Activated naive CD4-positive, alpha-beta T cell treated with anti-CD3 and anti-CD28 coated beads for 36 hours (primary cell): ENCODE results near the gene SLX9. TPM values are rescaled to one million over a fixed set of nuclear protein-coding genes. Genes with fewer than 3 reads are reported as not detected.

Experiments
- CTCF ChIA-PET: fragments of 350-600 bp; sonication (Branson Sonifier 250); formaldehyde crosslinking; loops from one replicate; lab custom pipeline; 2021; ENCODE audit warnings: antibody characterized with exemption; lab: Charles Lee
- DNase-seq: peaks from one replicate; pipeline ENCODE4 v3.0.0-alpha.2; 2020
- H3K27ac Mint-ChIP-seq: one replicate; pipeline ENCODE4 v1.8.0; 2021; ENCODE audit warnings: mild to moderate bottlenecking, mixed read lengths
- H3K27me3 Mint-ChIP-seq: one replicate; pipeline ENCODE4 v1.8.0; 2021; ENCODE audit warnings: low read depth, mixed read lengths
- H3K36me3 Mint-ChIP-seq: one replicate; pipeline ENCODE4 v1.8.0; 2021; ENCODE audit warnings: low read depth, mixed read lengths
- H3K4me1 Mint-ChIP-seq: one replicate; pipeline ENCODE4 v1.8.0; 2021; ENCODE audit warnings: low read depth, mixed read lengths
- H3K4me3 Mint-ChIP-seq: one replicate; pipeline ENCODE4 v1.8.0; 2021; ENCODE audit warnings: mild to moderate bottlenecking, moderate library complexity, mixed read lengths
- H3K9me3 Mint-ChIP-seq: one replicate; pipeline ENCODE4 v1.8.0; 2021; ENCODE audit warnings: mixed read lengths
- intact Hi-C: fragments of 100-400 bp; cut with micrococcal nuclease; formaldehyde crosslinking; loops from one replicate; pipeline ENCODE4 v1.15.1; 2023
- total RNA-seq, 2 experiments: library from RNA; stranded (reverse); gene quantifications; one replicate each; pipeline ENCODE4 v1.2.3, GENCODE V29; 2021

The SLX9 gene
- total RNA-seq, 2 experiments from 2014 or later: 61.8 to 63.4 TPM

GRCh38 chr21:44946254-44947041 lies 6.6 kb downstream of the SLX9 start:
- H3K4me3 Mint-ChIP-seq: no peak overlapping the region
- H3K36me3 Mint-ChIP-seq: peaks cover 21% of the 10 kb centered on the region
- intact Hi-C loops: no loop called here
- DNase-seq: no peak
- H3K4me1 Mint-ChIP-seq: peaks cover 33% of the 10 kb centered on the region
- no peaks in the 10 kb centered on the region for H3K9me3 Mint-ChIP-seq
- no peak overlapping the region for H3K27ac Mint-ChIP-seq
- CTCF ChIA-PET: interaction anchor here (6.7 to 8.5 kb wide), 2 partner anchors 182 to 192 kb away, joined by 82 to 100 read pairs; no protein-coding TSS in a partner anchor
- no peaks in the 10 kb centered on the region for H3K27me3 Mint-ChIP-seq

GRCh38 chr21:44947111-44947929 lies 7.5 kb downstream of the SLX9 start:
- no peak overlapping the region for H3K4me3 Mint-ChIP-seq
- H3K27ac Mint-ChIP-seq: no peak overlapping the region
- CTCF ChIA-PET: interaction anchor here (0.6 to 8.5 kb wide), 6 partner anchors 18 to 191 kb away, joined by 3 to 100 read pairs (median 4); no protein-coding TSS in a partner anchor
- H3K9me3 Mint-ChIP-seq: no peaks in the 10 kb centered on the region
- intact Hi-C loops: no loop called here
- H3K27me3 Mint-ChIP-seq: no peaks in the 10 kb centered on the region
- H3K4me1 Mint-ChIP-seq: peaks cover 25% of the 10 kb centered on the region
- H3K36me3 Mint-ChIP-seq: peaks cover 18% of the 10 kb centered on the region
- DNase-seq: no peak

DNA sequence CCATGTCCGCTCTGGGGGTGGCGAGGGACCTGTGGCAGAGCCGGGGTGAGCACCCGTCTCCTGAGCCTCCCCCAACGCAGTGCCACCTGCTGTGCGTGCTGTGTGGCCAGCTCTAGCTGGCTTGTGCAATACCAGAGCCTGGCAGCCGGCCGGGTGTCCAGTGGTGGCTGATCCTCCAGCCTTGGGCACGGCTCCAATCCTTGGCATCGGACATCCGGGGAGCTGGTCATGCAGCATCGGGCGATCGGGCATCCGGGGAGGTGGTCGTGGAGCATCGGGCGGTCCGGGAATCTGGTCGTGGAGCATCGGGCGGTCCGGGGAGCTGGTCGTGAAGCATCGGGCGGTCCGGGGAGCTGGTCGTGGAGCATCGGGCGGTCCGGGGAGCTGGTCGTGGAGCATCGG lies 8.1 kb downstream of the SLX9 start:
- H3K9me3 Mint-ChIP-seq: no peaks in the 10 kb centered on the region
- DNase-seq: no peak
- intact Hi-C loops: no loop called here
- no peak overlapping the region for H3K27ac Mint-ChIP-seq
- H3K4me1 Mint-ChIP-seq: peaks cover 19% of the 10 kb centered on the region
- CTCF ChIA-PET: interaction anchor here (0.6 to 8.5 kb wide), 8 partner anchors 17 to 194 kb away, joined by 3 to 100 read pairs (median 4); no protein-coding TSS in a partner anchor
- no peaks in the 10 kb centered on the region for H3K27me3 Mint-ChIP-seq
- H3K36me3 Mint-ChIP-seq: peaks cover 17% of the 10 kb centered on the region
- H3K4me3 Mint-ChIP-seq: no peak overlapping the region

- H3K36me3 Mint-ChIP-seq: peaks cover 15% of the 10 kb centered on the region
- no peak for DNase-seq
- CTCF ChIA-PET: interaction anchor here (0.6 to 8.5 kb wide), 8 partner anchors 17 to 193 kb away, joined by 3 to 100 read pairs (median 4); no protein-coding TSS in a partner anchor
- H3K27ac Mint-ChIP-seq: no peak overlapping the region
- peaks cover 17% of the 10 kb centered on the region for H3K4me1 Mint-ChIP-seq
- H3K4me3 Mint-ChIP-seq: no peak overlapping the region
- intact Hi-C loops: loop anchor here (1.0 kb wide), 3 partner anchors 180 to 491 kb away; no protein-coding TSS in a partner anchor
- H3K27me3 Mint-ChIP-seq: no peaks in the 10 kb centered on the region
- no peaks in the 10 kb centered on the region for H3K9me3 Mint-ChIP-seq
Measured at GRCh38 chr21:44948426-44949120, 8.7 kb downstream of the SLX9 start.

DNA sequence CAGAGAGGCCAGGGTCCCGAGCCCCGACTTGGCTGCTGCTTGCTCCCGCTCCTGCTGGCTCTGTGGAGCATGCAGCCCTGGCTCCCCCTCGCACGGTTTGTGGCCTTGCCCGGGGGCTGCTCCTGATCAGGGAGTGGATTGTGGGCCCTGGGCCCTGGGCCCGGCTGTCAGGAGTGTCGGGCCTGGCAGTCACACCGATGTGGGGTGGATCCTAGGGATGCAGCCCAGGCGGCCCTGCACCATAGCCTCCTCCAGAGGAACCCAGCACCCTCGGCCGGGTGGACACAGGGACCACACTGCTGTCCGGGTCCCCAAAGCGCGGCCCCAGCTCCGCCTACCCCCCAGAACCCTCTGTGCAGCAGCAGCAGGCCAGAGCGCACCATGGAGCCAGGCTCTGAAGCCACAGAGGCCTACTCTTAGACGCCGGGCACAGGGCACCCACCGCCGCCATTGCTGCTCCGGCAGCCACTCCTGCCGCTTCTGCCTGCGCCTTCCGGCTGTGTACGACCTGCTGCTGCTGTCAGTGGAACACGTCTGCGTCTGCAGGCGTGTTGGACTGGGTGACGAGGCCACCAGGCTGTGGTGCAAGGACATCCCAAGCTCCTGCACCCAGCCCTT lies 9.4 kb downstream of the SLX9 start:
- Mint-ChIP-seq H3K4me1 (peaks cover 17% of the 10 kb centered on the region), H3K4me3 (no peak overlapping the region), H3K36me3 (peaks cover 13% of the 10 kb centered on the region), H3K27ac (no peak overlapping the region), H3K27me3 (no peaks in the 10 kb centered on the region), H3K9me3 (no peaks in the 10 kb centered on the region)
- intact Hi-C loops: loop anchor here (1.0 kb wide), 3 partner anchors 179 to 490 kb away; no protein-coding TSS in a partner anchor
- CTCF ChIA-PET: interaction anchor here (0.9 to 8.5 kb wide), 15 partner anchors 8 to 345 kb away, joined by 3 to 100 read pairs (median 4); partner anchors contain the start of gene SLX9
- DNase-seq: no peak

- H3K4me3 Mint-ChIP-seq: no peak overlapping the region
- CTCF ChIA-PET: interaction anchor here (0.6 to 8.5 kb wide), 20 partner anchors 8 to 404 kb away, joined by 3 to 100 read pairs (median 4); partner anchors contain the start of gene SLX9
- peaks cover 17% of the 10 kb centered on the region for H3K4me1 Mint-ChIP-seq
- peak; percentile 92 for DNase-seq
- H3K36me3 Mint-ChIP-seq: peaks cover 10% of the 10 kb centered on the region
- no peak overlapping the region for H3K27ac Mint-ChIP-seq
- intact Hi-C loops: loop anchor here (1.0 kb wide), 3 partner anchors 179 to 490 kb away; no protein-coding TSS in a partner anchor
- H3K9me3 Mint-ChIP-seq: no peaks in the 10 kb centered on the region
- no peaks in the 10 kb centered on the region for H3K27me3 Mint-ChIP-seq
Measured at GRCh38 chr21:44949779-44950198, 10.0 kb downstream of the SLX9 start.

DNA sequence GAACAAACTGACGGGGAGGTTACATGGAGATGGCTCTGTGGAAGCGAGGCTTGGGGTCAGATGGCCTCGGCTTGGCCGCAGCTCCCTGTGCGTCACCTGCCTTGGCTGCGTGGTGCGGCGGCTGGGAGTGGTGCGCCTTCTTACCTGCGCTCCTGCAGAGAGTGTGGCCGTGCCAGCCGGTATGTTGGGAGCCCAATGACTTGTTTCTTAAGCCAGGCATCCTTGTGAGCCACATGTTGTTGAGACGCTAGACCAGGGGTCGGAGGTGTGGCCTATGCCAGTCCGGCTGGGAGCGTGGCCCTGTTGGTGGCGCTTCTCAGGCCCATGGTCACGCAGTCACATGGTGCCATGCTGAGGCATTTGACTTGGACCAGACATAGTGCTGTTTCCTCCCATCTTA lies 10.5 kb downstream of the SLX9 start:
- no peak overlapping the region for H3K4me3 Mint-ChIP-seq
- no peak for DNase-seq
- CTCF ChIA-PET: interaction anchor here (0.6 to 8.5 kb wide), 20 partner anchors 9 to 404 kb away, joined by 3 to 100 read pairs (median 4); partner anchors contain the start of gene SLX9
- intact Hi-C loops: no loop called here
- H3K4me1 Mint-ChIP-seq: peaks cover 14% of the 10 kb centered on the region
- H3K27ac Mint-ChIP-seq: peak overlapping the region; percentile 30
- H3K9me3 Mint-ChIP-seq: no peaks in the 10 kb centered on the region
- H3K36me3 Mint-ChIP-seq: peaks cover 8% of the 10 kb centered on the region
- no peaks in the 10 kb centered on the region for H3K27me3 Mint-ChIP-seq

DNA sequence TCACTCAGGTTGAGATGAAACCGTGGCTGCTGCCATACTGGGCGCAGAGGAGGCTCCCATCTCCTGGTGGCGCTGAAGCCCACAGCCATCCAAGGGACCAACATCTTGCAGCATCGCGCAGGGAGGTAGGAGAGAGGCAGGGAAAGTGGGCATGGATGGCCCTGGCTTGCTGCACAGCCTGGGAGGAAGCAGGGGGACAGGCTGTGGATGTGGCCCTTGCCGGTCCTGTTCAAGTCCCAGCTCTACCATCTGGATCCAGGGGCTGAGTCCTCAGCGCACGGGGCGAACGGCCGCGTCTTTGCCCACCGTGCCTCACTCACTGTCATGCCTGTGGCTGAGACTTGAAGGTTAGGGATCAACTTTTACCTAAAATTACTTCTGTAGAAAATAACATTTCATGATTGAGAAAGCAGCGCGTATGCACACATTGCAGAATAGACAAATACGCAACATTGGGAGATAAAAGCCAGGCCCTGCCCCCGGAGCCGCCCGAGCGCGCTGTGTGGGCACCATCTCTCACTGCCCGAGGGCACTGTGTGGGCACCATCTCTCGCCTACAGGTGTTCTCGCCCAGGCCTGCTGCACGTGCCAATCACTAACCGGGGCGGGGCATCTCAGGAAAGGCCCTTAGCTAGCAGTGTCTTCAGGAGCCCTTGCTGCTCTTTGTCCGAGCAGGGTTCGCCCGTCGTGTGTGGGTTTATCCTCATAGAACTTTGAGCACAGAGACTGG lies 11.5 kb downstream of the SLX9 start:
- no peak for DNase-seq
- Mint-ChIP-seq H3K9me3 (no peaks in the 10 kb centered on the region), H3K27ac (no peak overlapping the region), H3K36me3 (peaks cover 11% of the 10 kb centered on the region), H3K4me1 (peaks cover 8% of the 10 kb centered on the region), H3K4me3 (no peak overlapping the region), H3K27me3 (no peaks in the 10 kb centered on the region)
- intact Hi-C loops: no loop called here
- CTCF ChIA-PET: interaction anchor here (1.1 to 8.5 kb wide), 4 partner anchors 12 to 187 kb away, joined by 3 to 100 read pairs (median 46); no protein-coding TSS in a partner anchor

DNA sequence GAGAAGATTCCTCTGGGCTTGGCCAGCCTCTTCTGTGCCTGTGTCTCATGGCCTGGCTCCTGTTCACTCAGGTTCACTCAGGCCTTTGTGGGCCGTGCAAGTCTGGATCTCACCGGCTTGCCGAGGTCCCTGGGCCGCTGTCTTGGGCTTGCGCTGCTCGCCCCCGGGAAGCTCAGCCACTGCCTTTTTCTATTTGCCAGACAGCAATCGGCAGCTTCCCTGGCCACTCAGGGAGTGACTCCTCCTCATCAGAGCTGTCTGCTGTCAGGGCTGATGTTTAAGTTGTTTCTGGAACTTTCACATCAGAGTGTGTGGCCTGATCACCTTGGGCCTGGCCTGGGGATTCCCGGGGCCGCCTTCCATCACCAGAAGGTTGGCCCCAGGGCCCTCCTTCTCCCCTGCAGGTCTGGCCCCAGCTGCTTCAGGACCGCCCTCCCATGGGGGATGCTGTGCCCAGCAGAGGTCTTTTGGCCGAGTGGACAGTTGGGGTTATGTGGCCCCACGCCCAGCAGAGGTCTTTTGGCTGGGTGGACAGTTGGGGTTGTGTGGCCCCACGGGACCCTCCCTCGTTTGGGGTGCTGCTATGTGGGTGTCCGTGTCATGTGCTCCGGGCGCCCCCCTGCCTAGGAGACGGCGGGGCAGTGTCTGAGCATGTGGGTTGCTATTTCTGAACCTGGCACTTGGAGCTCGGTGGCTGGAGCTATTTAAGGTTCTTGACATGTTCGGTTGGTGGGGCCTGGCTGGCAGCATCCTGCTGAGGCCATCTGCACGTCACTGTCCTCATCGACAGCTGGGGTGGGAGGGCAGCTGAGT lies 12.5 kb downstream of the SLX9 start:
- intact Hi-C loops: no loop called here
- Mint-ChIP-seq H3K9me3 (no peaks in the 10 kb centered on the region), H3K4me1 (peaks cover 8% of the 10 kb centered on the region), H3K4me3 (no peak overlapping the region), H3K27ac (no peak overlapping the region), H3K27me3 (no peaks in the 10 kb centered on the region), H3K36me3 (peaks cover 11% of the 10 kb centered on the region)
- no peak for DNase-seq
- CTCF ChIA-PET: interaction anchor here (0.7 to 1.9 kb wide), 4 partner anchors 12 to 186 kb away, joined by 3 to 11 read pairs (median 7); no protein-coding TSS in a partner anchor

DNA sequence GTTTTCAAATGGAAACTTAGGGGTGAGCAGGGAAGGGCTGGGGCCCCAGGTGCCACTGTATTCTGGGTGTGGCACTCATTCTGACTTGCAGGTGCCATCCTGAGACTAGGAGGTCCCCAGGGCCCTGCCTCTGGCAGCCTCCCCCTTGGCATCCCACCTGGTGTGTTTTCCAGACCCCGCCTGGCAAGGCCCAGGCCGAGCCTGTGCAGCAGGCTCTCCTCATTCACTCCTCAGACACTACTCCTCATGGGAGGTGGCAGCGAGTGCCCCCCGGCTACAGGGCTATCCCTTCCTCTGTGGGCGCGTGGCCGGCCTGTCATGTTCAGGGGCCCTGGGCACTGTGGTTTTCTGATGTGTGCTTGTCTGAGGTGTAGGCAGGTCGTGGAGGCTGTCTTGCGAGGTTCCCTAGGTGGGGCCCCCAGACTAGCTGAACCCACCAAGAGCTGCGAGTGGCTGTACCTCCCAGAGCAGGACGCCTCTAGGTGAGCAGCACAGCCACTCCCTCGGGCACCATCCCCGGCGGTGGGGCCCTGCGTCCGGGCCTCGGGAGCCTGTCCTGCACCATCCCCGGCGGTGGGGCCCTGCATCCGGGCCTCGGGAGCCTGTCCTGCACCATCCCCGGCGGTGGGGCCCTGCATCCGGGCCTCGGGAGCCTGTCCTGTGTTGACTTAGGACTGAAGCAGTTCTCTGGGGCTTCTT lies 13.2 kb downstream of the SLX9 start:
- no peaks in the 10 kb centered on the region for H3K27me3 Mint-ChIP-seq
- peaks cover 12% of the 10 kb centered on the region for H3K36me3 Mint-ChIP-seq
- intact Hi-C loops: no loop called here
- H3K4me3 Mint-ChIP-seq: no peak overlapping the region
- DNase-seq: no peak
- peaks cover 8% of the 10 kb centered on the region for H3K4me1 Mint-ChIP-seq
- CTCF ChIA-PET: interaction anchor here (1.1 to 1.9 kb wide), 2 partner anchors 176 to 185 kb away, joined by 11 read pairs; no protein-coding TSS in a partner anchor
- H3K9me3 Mint-ChIP-seq: no peaks in the 10 kb centered on the region
- H3K27ac Mint-ChIP-seq: no peak overlapping the region
